PC-3 (cell line): ENCODE data around the gene AKR1C2. TPM values are rescaled to one million over a fixed set of nuclear protein-coding genes. Genes with fewer than 3 reads are reported as not detected.
"Not testable (repeated sequence)": the region's sequence is repeated elsewhere in the genome, so short reads cannot be mapped to it uniquely, and the experiment has no call there.

Experiments
- ATAC-seq: fragments of 200-7000 bp; cut with Tn5 transposase; 2 replicates; pipeline ENCODE4 v1.9.1; 2020; ENCODE audit warnings: mild to moderate bottlenecking, moderate library complexity
- BruUV-seq: library from RNA; stranded (reverse); fragments of 400-500 nt; replicated peaks from 2 replicates; lab custom pipeline; 2021; lab: Mats Ljungman, UMichigan
- CTCF ChIA-PET: fragments of 300-600 bp; sonication (Branson Sonifier 250); formaldehyde crosslinking; loops from one replicate; lab custom pipeline; 2022; ENCODE audit warnings: antibody characterized with exemption; lab: Charles Lee
- POLR2A ChIA-PET: fragments of 300-600 bp; sonication (Branson Sonifier 250); formaldehyde crosslinking; loops from one replicate; lab custom pipeline; 2022; ENCODE audit warnings: antibody characterized with exemption; ENCODE audit not compliant: unreplicated experiment; lab: Charles Lee
- DNase-seq: peaks from one replicate; pipeline ENCODE4 v3.0.0-alpha.2; 2015
- H2AFZ ChIP-seq: fragments of 300-600 bp; sonication (generic); 2 replicates; pipeline ENCODE4 v1.6.0; 2016; ENCODE audit warnings: antibody characterized with exemption, low read length
- H3F3A ChIP-seq: fragments of 300-600 bp; sonication (generic); one replicate; pipeline ENCODE4 v1.6.0; 2017; ENCODE audit warnings: antibody characterized with exemption, low read length, control low read depth, mild to moderate bottlenecking; ENCODE audit not compliant: unreplicated experiment
- H3K27ac ChIP-seq: fragments of 300-600 bp; sonication (generic); 2 replicates; pipeline ENCODE4 v1.5.1; 2016; ENCODE audit warnings: mild to moderate bottlenecking, low read length
- H3K27me3 ChIP-seq: fragments of 300-600 bp; sonication (generic); 2 replicates; pipeline ENCODE4 v1.6.1; 2016; ENCODE audit warnings: low read length, mixed read lengths
- H3K36me3 ChIP-seq: fragments of 300-600 bp; sonication (generic); 2 replicates; pipeline ENCODE4 v1.6.1; 2016; ENCODE audit warnings: low read depth, mixed run types, low read length, mixed read lengths
- H3K4me1 ChIP-seq: fragments of 300-600 bp; sonication (generic); 2 replicates; pipeline ENCODE4 v1.5.1; 2016; ENCODE audit warnings: low read length; ENCODE audit not compliant: insufficient read depth
- H3K4me2 ChIP-seq: fragments of 300-600 bp; sonication (generic); 2 replicates; pipeline ENCODE4 v1.6.0; 2016; ENCODE audit warnings: low read length
- H3K4me3 ChIP-seq: fragments of 300-600 bp; sonication (generic); 2 replicates; pipeline ENCODE4 v1.5.1; 2016; ENCODE audit warnings: mild to moderate bottlenecking, low read length, mixed read lengths
- H3K79me2 ChIP-seq: fragments of 300-600 bp; sonication (generic); 2 replicates; pipeline ENCODE4 v1.6.1; 2017; ENCODE audit warnings: low read length, mixed read lengths
- H3K9ac ChIP-seq: fragments of 300-600 bp; sonication (generic); 2 replicates; pipeline ENCODE4 v1.6.0; 2016; ENCODE audit warnings: mild to moderate bottlenecking, low read length
- H3K9me2 ChIP-seq: fragments of 300-600 bp; sonication (generic); replicated peaks from 2 replicates; pipeline ENCODE4 v1.6.1; 2016; ENCODE audit warnings: mixed run types, low read length, mixed read lengths
- H3K9me3 ChIP-seq: fragments of 300-600 bp; sonication (generic); 2 replicates; pipeline ENCODE4 v1.6.1; 2016; ENCODE audit warnings: low read length, mixed read lengths
- H4K20me1 ChIP-seq: fragments of 300-600 bp; sonication (generic); 2 replicates; pipeline ENCODE4 v1.6.1; 2016; ENCODE audit warnings: low read length, mixed read lengths
- CTCF ChIP-seq: fragments of 300-600 bp; sonication (generic); conservative IDR thresholded peaks from 2 replicates; pipeline ENCODE4 v1.5.1; 2017; ENCODE audit warnings: antibody characterized with exemption, low read depth, mild to moderate bottlenecking, low read length
- EZH2 ChIP-seq: fragments of 300-600 bp; sonication (generic); IDR thresholded peaks from one replicate; pipeline ENCODE4 v1.6.1; 2017; ENCODE audit warnings: antibody characterized with exemption, mild to moderate bottlenecking, low read length; ENCODE audit not compliant: unreplicated experiment
- EZH2phosphoT487 ChIP-seq: fragments of 300-600 bp; sonication (generic); IDR thresholded peaks from 2 replicates; pipeline ENCODE4 v1.6.1; 2018; ENCODE audit warnings: mild to moderate bottlenecking, antibody characterized with exemption, low read length, borderline replicate concordance
- intact Hi-C: fragments of 100-400 bp; cut with micrococcal nuclease; formaldehyde crosslinking; loops from 2 replicates; pipeline ENCODE4 v1.9.0; 2023
- total RNA-seq: library from RNA; depleted of rRNA; stranded (reverse); fragments of >200 nt; gene quantifications from 2 replicates; pipeline ENCODE4 v1.2.3, GENCODE V29; 2014

Gene AKR1C2
- total RNA-seq, 1 experiment from 2014 or later = 0.66 TPM

DNA sequence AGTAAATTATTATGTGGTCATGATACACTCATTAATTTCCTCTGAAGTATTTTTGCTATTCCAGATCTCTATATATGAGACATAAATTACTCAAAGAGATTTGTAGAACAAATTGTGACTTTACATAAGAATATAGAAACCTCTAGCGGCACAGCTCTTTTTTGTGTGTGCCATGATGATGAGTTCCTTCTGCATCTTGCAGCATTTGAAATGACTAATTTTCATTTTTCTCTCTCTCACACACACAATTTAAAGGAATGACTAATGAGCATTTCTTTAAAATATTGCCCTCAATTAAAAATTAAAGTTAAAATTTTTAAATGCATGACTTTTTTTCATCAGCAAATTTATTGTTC lies 351 bp upstream of the AKR1C2 start:
- H3K4me2 ChIP-seq, H3K4me1 ChIP-seq, H3K36me3 ChIP-seq, H3F3A ChIP-seq, BruUV-seq, H3K27ac ChIP-seq, ATAC-seq, H4K20me1 ChIP-seq, H3K27me3 ChIP-seq, DNase-seq, POLR2A ChIA-PET, H3K4me3 ChIP-seq, intact Hi-C loops, H3K9me2 ChIP-seq, H3K9ac ChIP-seq, H3K9me3 ChIP-seq, H2AFZ ChIP-seq, CTCF ChIA-PET, H3K79me2 ChIP-seq: not testable (repeated sequence)

GRCh38 chr10:5002013-5002727 lies 1.5 kb downstream of the AKR1C2 start:
- no TSS peak for BruUV-seq
- Histone ChIP-seq H2AFZ (no peak overlapping the region), H3K36me3 (no peaks in the 10 kb centered on the region), H3K4me1 (no peaks in the 10 kb centered on the region), H3K27me3 (no peaks in the 10 kb centered on the region), H3K9ac (no peak overlapping the region), H3K4me3 (no peak overlapping the region), H3K27ac (no peak overlapping the region), H3K9me3 (no peaks in the 10 kb centered on the region), H3K4me2 (no peak overlapping the region), H3K9me2 (no peaks in the 10 kb centered on the region), H3K79me2 (no peaks in the 10 kb centered on the region), H4K20me1 (no peaks in the 10 kb centered on the region), H3F3A (no peaks in the 10 kb centered on the region)
- POLR2A ChIA-PET = no interaction called here
- TF ChIP-seq EZH2 = no peak
- TF ChIP-seq EZH2phosphoT487 = no peak
- TF ChIP-seq CTCF = no peak
- CTCF ChIA-PET = no interaction called here
- intact Hi-C loops = no loop called here
- no peak for DNase-seq
- no peak for ATAC-seq

DNA sequence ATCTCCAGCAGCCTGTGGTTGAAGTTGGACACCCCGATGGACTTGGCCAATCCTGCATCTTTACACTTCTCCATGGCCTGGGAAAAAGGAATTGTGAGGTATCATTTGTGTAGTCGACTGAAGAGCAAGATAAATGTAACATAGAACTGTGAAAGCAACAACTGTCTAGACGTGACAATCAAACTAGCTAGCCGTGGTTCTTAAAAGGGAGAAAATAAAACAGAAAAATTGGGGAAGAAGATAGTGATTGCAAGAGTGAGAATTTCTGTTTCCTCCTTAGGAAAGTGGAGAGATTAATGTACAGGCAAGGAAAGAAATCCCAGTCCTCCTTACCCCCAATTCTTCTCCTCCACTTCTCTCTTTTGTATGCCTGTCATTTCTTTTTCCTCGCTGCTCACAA lies 5.0 kb downstream of the AKR1C2 start:
- no peak overlapping the region for H2AFZ ChIP-seq
- intact Hi-C loops = no loop called here
- no peaks in the 10 kb centered on the region for H3K9me2 ChIP-seq
- no peaks in the 10 kb centered on the region for H3K27me3 ChIP-seq
- TF ChIP-seq EZH2 = no peak
- no peak for TF ChIP-seq CTCF
- no peak for TF ChIP-seq EZH2phosphoT487
- no peaks in the 10 kb centered on the region for H3K79me2 ChIP-seq
- DNase-seq (no peak), ATAC-seq (no peak)
- no peak overlapping the region for H3K27ac ChIP-seq
- ChIA-PET CTCF (no interaction called here), POLR2A (no interaction called here)
- H3K4me1 ChIP-seq = no peaks in the 10 kb centered on the region
- H3K4me3 ChIP-seq = no peak overlapping the region
- H4K20me1 ChIP-seq = no peaks in the 10 kb centered on the region
- no peak overlapping the region for H3K9ac ChIP-seq
- no peak overlapping the region for H3K4me2 ChIP-seq
- H3K36me3 ChIP-seq = no peaks in the 10 kb centered on the region
- H3K9me3 ChIP-seq = no peaks in the 10 kb centered on the region
- BruUV-seq = no TSS peak
- H3F3A ChIP-seq = no peaks in the 10 kb centered on the region

DNA sequence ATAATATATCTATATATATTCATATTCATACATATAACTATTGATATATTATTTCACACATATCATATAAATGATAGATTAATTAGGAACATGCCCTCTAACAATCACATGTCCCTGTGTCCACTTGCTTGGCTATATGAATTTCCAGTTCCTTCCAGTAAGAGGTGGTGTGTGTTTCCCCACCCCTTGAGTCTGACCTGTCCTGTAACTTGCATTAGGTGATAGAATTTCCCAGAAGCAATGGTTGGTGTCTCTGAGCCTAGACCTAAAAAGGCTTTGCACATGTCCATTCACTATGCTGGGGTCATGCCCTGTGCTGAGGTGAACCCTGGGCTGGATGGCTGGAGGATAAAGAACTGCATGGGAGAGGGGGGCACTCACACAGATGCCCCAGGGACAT lies 9.4 kb downstream of the AKR1C2 start:
- BruUV-seq, H3F3A ChIP-seq, H3K9me3 ChIP-seq, H3K36me3 ChIP-seq, H3K9ac ChIP-seq, ATAC-seq, H3K4me1 ChIP-seq, POLR2A ChIA-PET, H3K79me2 ChIP-seq, CTCF ChIA-PET, H3K9me2 ChIP-seq, DNase-seq, H3K27me3 ChIP-seq, H2AFZ ChIP-seq, intact Hi-C loops, H4K20me1 ChIP-seq, H3K27ac ChIP-seq, H3K4me2 ChIP-seq, H3K4me3 ChIP-seq: not testable (repeated sequence)

- POLR2A ChIA-PET, H3K9ac ChIP-seq, H3K4me2 ChIP-seq, H4K20me1 ChIP-seq, BruUV-seq, H3K9me2 ChIP-seq, CTCF ChIA-PET, H3F3A ChIP-seq, H3K27ac ChIP-seq, H2AFZ ChIP-seq, intact Hi-C loops, DNase-seq, H3K4me1 ChIP-seq, H3K4me3 ChIP-seq, H3K9me3 ChIP-seq, H3K36me3 ChIP-seq, H3K27me3 ChIP-seq, ATAC-seq, H3K79me2 ChIP-seq: not testable (repeated sequence)
Measured at GRCh38 chr10:4992564-4992963, 11.1 kb downstream of the AKR1C2 start.
